ENCODE results near the gene CCR2.

DNA sequence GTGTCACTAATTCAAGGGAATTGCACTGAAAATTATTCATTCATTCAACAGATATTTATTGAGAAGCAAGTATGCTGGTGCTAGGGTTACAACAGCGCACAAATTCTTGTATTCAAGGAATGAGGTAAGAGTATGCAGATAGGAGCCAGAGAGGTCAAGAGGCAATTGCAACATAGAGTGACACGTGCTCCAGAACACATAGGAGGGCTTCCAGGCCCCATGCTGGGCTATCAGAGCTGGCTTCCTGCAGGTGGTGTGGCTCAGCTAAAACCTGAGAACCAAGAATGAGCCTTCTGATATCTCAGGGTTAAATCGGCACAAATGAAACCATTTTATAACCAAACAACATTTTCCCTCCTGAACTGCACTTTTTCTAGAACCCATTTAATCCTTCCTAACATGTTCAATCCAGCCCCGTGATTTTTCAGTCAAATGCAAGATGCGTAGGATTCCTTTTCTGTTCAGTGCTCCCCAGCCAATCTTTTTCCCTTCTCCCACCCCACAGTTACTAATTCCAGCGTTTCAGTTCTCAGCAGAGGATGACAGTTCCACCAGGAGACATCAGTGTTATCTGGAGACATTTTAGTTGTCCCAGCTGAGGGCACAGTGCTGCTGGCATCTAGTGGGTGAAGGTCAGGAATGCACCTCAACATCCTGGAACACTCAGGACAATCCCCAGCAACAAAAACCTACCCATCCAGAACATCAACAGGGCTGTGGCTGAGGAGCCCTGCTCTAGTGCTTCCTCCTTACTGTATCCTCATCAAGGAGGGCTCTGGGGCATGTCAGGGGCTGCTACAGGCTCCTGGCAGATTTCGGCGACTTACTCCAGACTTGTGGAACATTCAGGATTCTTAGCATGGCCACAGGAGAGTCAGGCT is 39.9 kb downstream of the CCR2 start:
- no peak for TF ChIP-seq ZNF785 (tag by site-specific recombination; IDR thresholded peaks at IDR 0.05)
- no peak for TF ChIP-seq BCL11B (tag by site-specific recombination; IDR thresholded peaks at IDR 0.05; ENCODE audit: low read depth)
- no peak for TF ChIP-seq ZNF274 (IDR thresholded peaks at IDR 0.05; ENCODE audit: low read length)
- no peak for TF ChIP-seq ZNF274 (tag by site-specific recombination; IDR thresholded peaks at IDR 0.05; ENCODE audit: borderline replicate concordance)
- TF ChIP-seq ZBTB6 (tag by site-specific recombination; IDR thresholded peaks at IDR 0.05): no peak
- TF ChIP-seq ZNF175 (tag by site-specific recombination; IDR thresholded peaks at IDR 0.05): no peak
- TF ChIP-seq ZNF132 (tag by site-specific recombination; IDR thresholded peaks at IDR 0.05; ENCODE audit: borderline replicate concordance): no peak
- no peak for TF ChIP-seq ZEB2 (tag by site-specific recombination; IDR thresholded peaks at IDR 0.05)
- TF ChIP-seq, protein P1, sequence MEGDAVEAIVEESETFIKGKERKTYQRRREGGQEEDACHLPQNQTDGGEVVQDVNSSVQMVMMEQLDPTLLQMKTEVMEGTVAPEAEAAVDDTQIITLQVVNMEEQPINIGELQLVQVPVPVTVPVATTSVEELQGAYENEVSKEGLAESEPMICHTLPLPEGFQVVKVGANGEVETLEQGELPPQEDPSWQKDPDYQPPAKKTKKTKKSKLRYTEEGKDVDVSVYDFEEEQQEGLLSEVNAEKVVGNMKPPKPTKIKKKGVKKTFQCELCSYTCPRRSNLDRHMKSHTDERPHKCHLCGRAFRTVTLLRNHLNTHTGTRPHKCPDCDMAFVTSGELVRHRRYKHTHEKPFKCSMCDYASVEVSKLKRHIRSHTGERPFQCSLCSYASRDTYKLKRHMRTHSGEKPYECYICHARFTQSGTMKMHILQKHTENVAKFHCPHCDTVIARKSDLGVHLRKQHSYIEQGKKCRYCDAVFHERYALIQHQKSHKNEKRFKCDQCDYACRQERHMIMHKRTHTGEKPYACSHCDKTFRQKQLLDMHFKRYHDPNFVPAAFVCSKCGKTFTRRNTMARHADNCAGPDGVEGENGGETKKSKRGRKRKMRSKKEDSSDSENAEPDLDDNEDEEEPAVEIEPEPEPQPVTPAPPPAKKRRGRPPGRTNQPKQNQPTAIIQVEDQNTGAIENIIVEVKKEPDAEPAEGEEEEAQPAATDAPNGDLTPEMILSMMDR (tag by site-specific recombination; IDR thresholded peaks at IDR 0.05): no peak

Measured in HEK293 (cell line).